ENCODE measurements around the gene AADACL3. TPM values are rescaled to one million over a fixed set of nuclear protein-coding genes. Genes with fewer than 3 reads are reported as not detected.
"Not testable (repeated sequence)": the region's sequence is repeated elsewhere in the genome, so short reads cannot be mapped to it uniquely, and the experiment has no call there.

The AADACL3 gene
- not detected for polyA plus RNA-seq (2012; ENCODE audit: missing spikeins)

- TF ChIP-seq POLR2A (IDR thresholded peaks at IDR 0.05; ENCODE audit: low read depth, low read length) = no peak
- TF ChIP-seq TAF1 (IDR thresholded peaks at IDR 0.05; ENCODE audit: borderline replicate concordance, low read depth, low read length) = no peak
- no peak for TF ChIP-seq POLR2AphosphoS5 (IDR thresholded peaks at IDR 0.05; ENCODE audit: low read depth, low read length)
- FAIRE-seq = no peak
- DNase-seq (ENCODE audit: insufficient read length) = no peak
Measured at GRCh38 chr1:12715896-12716437, at the start of gene AADACL3. Gene AADACL3 (plus strand): TSS chr1:12716110. CDS start chr1:12716177, 67 bp downstream.

GRCh38 chr1:12666141-12666735 lies 49.7 kb upstream of the AADACL3 start:
- no peak for FAIRE-seq
- TF ChIP-seq TAF1 (IDR thresholded peaks at IDR 0.05; ENCODE audit: borderline replicate concordance, low read depth, low read length) (no peak), POLR2A (IDR thresholded peaks at IDR 0.05; ENCODE audit: low read depth, low read length) (no peak)
- no peak for DNase-seq (ENCODE audit: insufficient read length)

- FAIRE-seq (no peak), DNase-seq (ENCODE audit: insufficient read length) (no peak)
- TF ChIP-seq POLR2A (IDR thresholded peaks at IDR 0.05; ENCODE audit: low read depth, low read length) (no peak), TAF1 (IDR thresholded peaks at IDR 0.05; ENCODE audit: borderline replicate concordance, low read depth, low read length) (no peak), POLR2AphosphoS5 (IDR thresholded peaks at IDR 0.05; ENCODE audit: low read depth, low read length) (no peak)
Measured at GRCh38 chr1:12669529-12670068, 46.3 kb upstream of the AADACL3 start.

- no peak for DNase-seq (ENCODE audit: insufficient read length)
- no peak for TF ChIP-seq POLR2AphosphoS5 (IDR thresholded peaks at IDR 0.05; ENCODE audit: low read depth, low read length)
- TF ChIP-seq TAF1 (IDR thresholded peaks at IDR 0.05; ENCODE audit: borderline replicate concordance, low read depth, low read length) = no peak
- TF ChIP-seq POLR2A (IDR thresholded peaks at IDR 0.05; ENCODE audit: low read depth, low read length) = no peak
- no peak for FAIRE-seq
Measured at GRCh38 chr1:12674358-12674757, 41.6 kb upstream of the AADACL3 start.

GRCh38 chr1:12676122-12676521 lies 39.8 kb upstream of the AADACL3 start:
- not testable (repeated sequence) for FAIRE-seq; DNase-seq (ENCODE audit: insufficient read length)

GRCh38 chr1:12677565-12677964 lies 38.3 kb upstream of the AADACL3 start:
- DNase-seq (ENCODE audit: insufficient read length) (no peak), FAIRE-seq (no peak)
- no peak for TF ChIP-seq POLR2A (IDR thresholded peaks at IDR 0.05; ENCODE audit: low read depth, low read length)
- no peak for TF ChIP-seq POLR2AphosphoS5 (IDR thresholded peaks at IDR 0.05; ENCODE audit: low read depth, low read length)
- no peak for TF ChIP-seq TAF1 (IDR thresholded peaks at IDR 0.05; ENCODE audit: borderline replicate concordance, low read depth, low read length)

GRCh38 chr1:12678350-12678749 lies 37.6 kb upstream of the AADACL3 start:
- no peak for DNase-seq (ENCODE audit: insufficient read length)
- no peak for FAIRE-seq
- TF ChIP-seq TAF1 (IDR thresholded peaks at IDR 0.05; ENCODE audit: borderline replicate concordance, low read depth, low read length) (no peak), POLR2AphosphoS5 (IDR thresholded peaks at IDR 0.05; ENCODE audit: low read depth, low read length) (no peak), POLR2A (IDR thresholded peaks at IDR 0.05; ENCODE audit: low read depth, low read length) (no peak)

- TF ChIP-seq POLR2A (IDR thresholded peaks at IDR 0.05; ENCODE audit: low read depth, low read length) (no peak), POLR2AphosphoS5 (IDR thresholded peaks at IDR 0.05; ENCODE audit: low read depth, low read length) (no peak), TAF1 (IDR thresholded peaks at IDR 0.05; ENCODE audit: borderline replicate concordance, low read depth, low read length) (no peak)
- DNase-seq (ENCODE audit: insufficient read length) = no peak
- no peak for FAIRE-seq
Measured at GRCh38 chr1:12678820-12679219, 37.1 kb upstream of the AADACL3 start.

GRCh38 chr1:12690156-12690555 lies 25.8 kb upstream of the AADACL3 start:
- no peak for FAIRE-seq
- no peak for TF ChIP-seq POLR2A (IDR thresholded peaks at IDR 0.05; ENCODE audit: low read depth, low read length)
- no peak for TF ChIP-seq POLR2AphosphoS5 (IDR thresholded peaks at IDR 0.05; ENCODE audit: low read depth, low read length)
- TF ChIP-seq TAF1 (IDR thresholded peaks at IDR 0.05; ENCODE audit: borderline replicate concordance, low read depth, low read length) = no peak
- no peak for DNase-seq (ENCODE audit: insufficient read length)

- DNase-seq (ENCODE audit: insufficient read length) = no peak
- no peak for FAIRE-seq
- TF ChIP-seq POLR2AphosphoS5 (IDR thresholded peaks at IDR 0.05; ENCODE audit: low read depth, low read length) (no peak), POLR2A (IDR thresholded peaks at IDR 0.05; ENCODE audit: low read depth, low read length) (no peak), TAF1 (IDR thresholded peaks at IDR 0.05; ENCODE audit: borderline replicate concordance, low read depth, low read length) (no peak)
Measured at GRCh38 chr1:12692967-12693782, 22.7 kb upstream of the AADACL3 start.

GRCh38 chr1:12696658-12697057 lies 19.3 kb upstream of the AADACL3 start:
- DNase-seq (ENCODE audit: insufficient read length) (no peak), FAIRE-seq (no peak)
- TF ChIP-seq POLR2A (IDR thresholded peaks at IDR 0.05; ENCODE audit: low read depth, low read length) (no peak), POLR2AphosphoS5 (IDR thresholded peaks at IDR 0.05; ENCODE audit: low read depth, low read length) (no peak), TAF1 (IDR thresholded peaks at IDR 0.05; ENCODE audit: borderline replicate concordance, low read depth, low read length) (no peak)

- no peak for TF ChIP-seq POLR2AphosphoS5 (IDR thresholded peaks at IDR 0.05; ENCODE audit: low read depth, low read length)
- no peak for TF ChIP-seq POLR2A (IDR thresholded peaks at IDR 0.05; ENCODE audit: low read depth, low read length)
- no peak for TF ChIP-seq TAF1 (IDR thresholded peaks at IDR 0.05; ENCODE audit: borderline replicate concordance, low read depth, low read length)
- DNase-seq (ENCODE audit: insufficient read length) (no peak), FAIRE-seq (no peak)
Measured at GRCh38 chr1:12697397-12697796, 18.5 kb upstream of the AADACL3 start.
